Measurements from ENCODE around the gene CRYGN. TPM values are rescaled to one million over a fixed set of nuclear protein-coding genes. Genes with fewer than 3 reads are reported as not detected.

The CRYGN gene
- total RNA-seq, 2 donors from 2014 or later: 0.99 TPM; not detected in 1

- peak overlapping the region; percentile 96 for H3K27ac Mint-ChIP-seq
- H3K9me3 ChIP-seq (ENCODE audit: control insufficient read depth, low read length, poor library complexity, severe bottlenecking): no peaks in the 10 kb centered on the region
- H3K4me3 Mint-ChIP-seq: peak overlapping the region; percentile 55
- peaks cover 51% of the 10 kb centered on the region for H3K4me1 Mint-ChIP-seq
- no peak for ATAC-seq
- H3K36me3 Mint-ChIP-seq (ENCODE audit: low read depth): peaks cover 19% of the 10 kb centered on the region
- DNase-seq: no peak
- H3K27me3 Mint-ChIP-seq: no peaks in the 10 kb centered on the region
Measured at GRCh38 chr7:151469281-151469680, 29.3 kb upstream of the CRYGN start.

- H3K4me3 Mint-ChIP-seq: peak overlapping the region; percentile 82
- peak overlapping the region; percentile 96 for H3K27ac Mint-ChIP-seq
- no peak for DNase-seq
- H3K9me3 ChIP-seq (ENCODE audit: control insufficient read depth, low read length, poor library complexity, severe bottlenecking): peaks cover 4% of the 10 kb centered on the region
- ATAC-seq: peak; percentile 78
- no peaks in the 10 kb centered on the region for H3K27me3 Mint-ChIP-seq
- H3K4me1 Mint-ChIP-seq: peaks cover 46% of the 10 kb centered on the region
- peaks cover 19% of the 10 kb centered on the region for H3K36me3 Mint-ChIP-seq (ENCODE audit: low read depth)
Measured at GRCh38 chr7:151468217-151469018, 28.5 kb upstream of the CRYGN start.

GRCh38 chr7:151465169-151465568 is 25.2 kb upstream of the CRYGN start:
- H3K9me3 ChIP-seq (ENCODE audit: control insufficient read depth, low read length, poor library complexity, severe bottlenecking): peaks cover 4% of the 10 kb centered on the region
- no peak overlapping the region for H3K27ac Mint-ChIP-seq
- peaks cover 27% of the 10 kb centered on the region for H3K4me1 Mint-ChIP-seq
- no peaks in the 10 kb centered on the region for H3K27me3 Mint-ChIP-seq
- ATAC-seq (no peak), DNase-seq (no peak)
- H3K36me3 Mint-ChIP-seq (ENCODE audit: low read depth): peaks cover 19% of the 10 kb centered on the region
- no peak overlapping the region for H3K4me3 Mint-ChIP-seq

GRCh38 chr7:151462306-151462779 is 22.4 kb upstream of the CRYGN start:
- peaks cover 1% of the 10 kb centered on the region for H3K36me3 Mint-ChIP-seq (ENCODE audit: low read depth)
- H3K27me3 Mint-ChIP-seq: no peaks in the 10 kb centered on the region
- no peak for DNase-seq
- H3K4me1 Mint-ChIP-seq: peaks cover 1% of the 10 kb centered on the region
- H3K27ac Mint-ChIP-seq: no peak overlapping the region
- H3K4me3 Mint-ChIP-seq: no peak overlapping the region
- peaks cover 4% of the 10 kb centered on the region for H3K9me3 ChIP-seq (ENCODE audit: control insufficient read depth, low read length, poor library complexity, severe bottlenecking)
- ATAC-seq: no peak

GRCh38 chr7:151461942-151462230 is 21.9 kb upstream of the CRYGN start:
- peaks cover 4% of the 10 kb centered on the region for H3K9me3 ChIP-seq (ENCODE audit: control insufficient read depth, low read length, poor library complexity, severe bottlenecking)
- Mint-ChIP-seq H3K27me3 (no peaks in the 10 kb centered on the region), H3K4me1 (peaks cover 3% of the 10 kb centered on the region), H3K4me3 (no peak overlapping the region), H3K36me3 (ENCODE audit: low read depth) (no peaks in the 10 kb centered on the region), H3K27ac (no peak overlapping the region)
- DNase-seq (no peak), ATAC-seq (peak; percentile 9)

- H3K4me3 Mint-ChIP-seq: no peak overlapping the region
- H3K9me3 ChIP-seq (ENCODE audit: control insufficient read depth, low read length, poor library complexity, severe bottlenecking): peaks cover 4% of the 10 kb centered on the region
- peaks cover 3% of the 10 kb centered on the region for H3K4me1 Mint-ChIP-seq
- H3K36me3 Mint-ChIP-seq (ENCODE audit: low read depth): no peaks in the 10 kb centered on the region
- DNase-seq (no peak), ATAC-seq (no peak)
- H3K27me3 Mint-ChIP-seq: no peaks in the 10 kb centered on the region
- no peak overlapping the region for H3K27ac Mint-ChIP-seq
Measured at GRCh38 chr7:151461096-151461941, 21.4 kb upstream of the CRYGN start.

- H3K4me1 Mint-ChIP-seq: peaks cover 5% of the 10 kb centered on the region
- no peaks in the 10 kb centered on the region for H3K27me3 Mint-ChIP-seq
- ATAC-seq: no peak
- no peak for DNase-seq
- no peaks in the 10 kb centered on the region for H3K36me3 Mint-ChIP-seq (ENCODE audit: low read depth)
- no peak overlapping the region for H3K27ac Mint-ChIP-seq
- no peak overlapping the region for H3K4me3 Mint-ChIP-seq
- H3K9me3 ChIP-seq (ENCODE audit: control insufficient read depth, low read length, poor library complexity, severe bottlenecking): peaks cover 4% of the 10 kb centered on the region
Measured at GRCh38 chr7:151460474-151460855, 20.5 kb upstream of the CRYGN start.

GRCh38 chr7:151459726-151460473 is 20.0 kb upstream of the CRYGN start:
- Mint-ChIP-seq H3K4me1 (peaks cover 6% of the 10 kb centered on the region), H3K4me3 (no peak overlapping the region), H3K27me3 (no peaks in the 10 kb centered on the region)

GRCh38 chr7:151457534-151457933 is 17.6 kb upstream of the CRYGN start:
- H3K27me3 Mint-ChIP-seq: peaks cover 9% of the 10 kb centered on the region
- no peaks in the 10 kb centered on the region for H3K36me3 Mint-ChIP-seq (ENCODE audit: low read depth)
- no peak overlapping the region for H3K27ac Mint-ChIP-seq
- ATAC-seq (no peak), DNase-seq (no peak)
- no peak overlapping the region for H3K4me3 Mint-ChIP-seq
- no peaks in the 10 kb centered on the region for H3K9me3 ChIP-seq (ENCODE audit: control insufficient read depth, low read length, poor library complexity, severe bottlenecking)
- H3K4me1 Mint-ChIP-seq: peaks cover 9% of the 10 kb centered on the region

More at GRCh38 chr7:151459726-151460473, 20.0 kb upstream of the CRYGN start:
- ATAC-seq (no peak), DNase-seq (no peak)
- peaks cover 4% of the 10 kb centered on the region for H3K9me3 ChIP-seq (ENCODE audit: control insufficient read depth, low read length, poor library complexity, severe bottlenecking)
- Mint-ChIP-seq H3K36me3 (ENCODE audit: low read depth) (no peaks in the 10 kb centered on the region), H3K27ac (no peak overlapping the region)

- Mint-ChIP-seq H3K4me3 (no peak overlapping the region), H3K27ac (no peak overlapping the region), H3K4me1 (peaks cover 9% of the 10 kb centered on the region), H3K36me3 (ENCODE audit: low read depth) (no peaks in the 10 kb centered on the region), H3K27me3 (peaks cover 12% of the 10 kb centered on the region)
- DNase-seq (no peak), ATAC-seq (no peak)
- no peaks in the 10 kb centered on the region for H3K9me3 ChIP-seq (ENCODE audit: control insufficient read depth, low read length, poor library complexity, severe bottlenecking)
Measured at GRCh38 chr7:151456782-151457181, 16.8 kb upstream of the CRYGN start.

GRCh38 chr7:151456276-151456675 is 16.3 kb upstream of the CRYGN start:
- peaks cover 9% of the 10 kb centered on the region for H3K4me1 Mint-ChIP-seq
- DNase-seq (no peak), ATAC-seq (no peak)
- H3K9me3 ChIP-seq (ENCODE audit: control insufficient read depth, low read length, poor library complexity, severe bottlenecking): no peaks in the 10 kb centered on the region
- H3K4me3 Mint-ChIP-seq: no peak overlapping the region
- H3K27me3 Mint-ChIP-seq: peaks cover 12% of the 10 kb centered on the region
- no peaks in the 10 kb centered on the region for H3K36me3 Mint-ChIP-seq (ENCODE audit: low read depth)
- no peak overlapping the region for H3K27ac Mint-ChIP-seq

- H3K27ac Mint-ChIP-seq: no peak overlapping the region
- H3K4me3 Mint-ChIP-seq: no peak overlapping the region
- H3K27me3 Mint-ChIP-seq: peaks cover 12% of the 10 kb centered on the region
- H3K36me3 Mint-ChIP-seq (ENCODE audit: low read depth): no peaks in the 10 kb centered on the region
- H3K4me1 Mint-ChIP-seq: peaks cover 9% of the 10 kb centered on the region
- DNase-seq: no peak
- no peak for ATAC-seq
- no peaks in the 10 kb centered on the region for H3K9me3 ChIP-seq (ENCODE audit: control insufficient read depth, low read length, poor library complexity, severe bottlenecking)
Measured at GRCh38 chr7:151455690-151456089, 15.7 kb upstream of the CRYGN start.

GRCh38 chr7:151454932-151455530 is 15.1 kb upstream of the CRYGN start:
- DNase-seq (no peak), ATAC-seq (no peak)
- Mint-ChIP-seq H3K4me1 (peaks cover 9% of the 10 kb centered on the region), H3K36me3 (ENCODE audit: low read depth) (no peaks in the 10 kb centered on the region), H3K27me3 (peaks cover 12% of the 10 kb centered on the region), H3K4me3 (no peak overlapping the region), H3K27ac (no peak overlapping the region)
- H3K9me3 ChIP-seq (ENCODE audit: control insufficient read depth, low read length, poor library complexity, severe bottlenecking): no peaks in the 10 kb centered on the region
